ENCODE data around the gene POLA2. TPM values are rescaled to one million over a fixed set of nuclear protein-coding genes. Genes with fewer than 3 reads are reported as not detected.

The POLA2 gene
- total RNA-seq, 4 donors from 2014 or later, result 3.1 to 14.1 (median 10.4) TPM

DNA sequence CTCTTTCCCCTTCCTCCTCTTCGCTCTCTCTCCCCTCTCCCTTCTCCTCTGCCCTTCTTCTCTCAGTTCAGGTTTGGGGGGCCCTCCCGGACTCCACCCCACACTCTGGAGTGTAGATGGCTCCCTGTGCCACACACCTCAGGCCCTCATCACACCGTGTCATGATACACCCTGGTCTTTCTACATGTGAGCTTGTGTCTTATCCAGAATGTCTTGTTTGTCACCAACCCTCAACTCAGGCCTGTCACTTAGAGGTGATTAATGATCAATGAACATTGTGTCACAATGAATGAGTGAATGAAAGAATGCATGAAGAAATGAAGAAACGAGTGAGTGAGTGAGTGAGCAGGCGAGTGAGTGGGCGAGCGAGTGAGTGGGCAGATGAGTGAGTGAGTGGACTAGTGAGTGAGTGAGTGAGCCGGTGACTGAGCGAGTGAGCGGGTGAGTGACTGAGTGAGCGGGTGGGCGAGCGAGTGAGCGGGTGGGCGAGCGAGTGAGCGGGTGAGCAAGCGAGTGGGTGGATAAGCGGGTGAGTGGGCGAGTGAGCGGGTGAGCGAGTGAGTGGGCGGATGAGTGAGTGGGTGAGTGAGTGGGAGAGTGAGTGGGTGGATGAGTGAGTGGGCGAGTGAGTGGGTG lies 46.2 kb upstream of the POLA2 start:
- intact Hi-C loops (cut with DNase I), result no loop called here
- DNase-seq, result no peak
- H3K4me3 ChIP-seq, result no peak overlapping the region
- no peak overlapping the region for H3K27ac ChIP-seq
- H3K4me1 ChIP-seq, result peaks cover 0 to 25% (median 6%) of the 10 kb centered on the region in 3 donors
- TF ChIP-seq, protein P1, sequence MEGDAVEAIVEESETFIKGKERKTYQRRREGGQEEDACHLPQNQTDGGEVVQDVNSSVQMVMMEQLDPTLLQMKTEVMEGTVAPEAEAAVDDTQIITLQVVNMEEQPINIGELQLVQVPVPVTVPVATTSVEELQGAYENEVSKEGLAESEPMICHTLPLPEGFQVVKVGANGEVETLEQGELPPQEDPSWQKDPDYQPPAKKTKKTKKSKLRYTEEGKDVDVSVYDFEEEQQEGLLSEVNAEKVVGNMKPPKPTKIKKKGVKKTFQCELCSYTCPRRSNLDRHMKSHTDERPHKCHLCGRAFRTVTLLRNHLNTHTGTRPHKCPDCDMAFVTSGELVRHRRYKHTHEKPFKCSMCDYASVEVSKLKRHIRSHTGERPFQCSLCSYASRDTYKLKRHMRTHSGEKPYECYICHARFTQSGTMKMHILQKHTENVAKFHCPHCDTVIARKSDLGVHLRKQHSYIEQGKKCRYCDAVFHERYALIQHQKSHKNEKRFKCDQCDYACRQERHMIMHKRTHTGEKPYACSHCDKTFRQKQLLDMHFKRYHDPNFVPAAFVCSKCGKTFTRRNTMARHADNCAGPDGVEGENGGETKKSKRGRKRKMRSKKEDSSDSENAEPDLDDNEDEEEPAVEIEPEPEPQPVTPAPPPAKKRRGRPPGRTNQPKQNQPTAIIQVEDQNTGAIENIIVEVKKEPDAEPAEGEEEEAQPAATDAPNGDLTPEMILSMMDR (IDR thresholded peaks at IDR 0.05), result no peak
- no peak for TF ChIP-seq POLR2A (IDR thresholded peaks at IDR 0.05)
- no peaks in the 10 kb centered on the region for H3K9me3 ChIP-seq
- H3K36me3 ChIP-seq, result peaks cover 15 to 24% (median 19%) of the 10 kb centered on the region in 3 donors
- 87 to 91% methylated on average over 24 of the region's 24 CpGs for WGBS, 2 donors
- H3K27me3 ChIP-seq, result no peaks in the 10 kb centered on the region

DNA sequence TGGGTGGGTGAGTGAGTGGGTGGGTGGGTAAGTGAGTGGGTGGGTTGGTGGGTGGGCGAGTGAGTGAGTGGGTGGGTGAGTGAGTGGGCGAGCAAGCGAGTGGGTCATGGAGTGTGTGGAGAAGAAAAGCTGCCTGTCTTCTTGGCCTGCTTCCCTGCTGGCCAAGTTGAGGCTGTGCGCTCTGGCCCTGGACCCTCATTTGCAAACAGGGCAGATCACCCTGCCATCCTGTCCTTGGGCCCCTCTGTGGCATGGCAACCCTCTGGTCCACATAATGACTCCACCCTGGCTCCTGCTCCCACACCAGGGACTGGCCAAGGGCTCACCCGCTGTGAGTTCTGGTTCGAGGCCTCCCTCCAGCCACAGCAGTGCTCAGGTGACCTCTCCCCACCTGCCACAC lies 44.9 kb upstream of the POLA2 start:
- Histone ChIP-seq H3K27ac (no peak overlapping the region), H3K36me3 (peaks cover 2 to 20% (median 6%) of the 10 kb centered on the region in 3 donors), H3K9me3 (no peaks in the 10 kb centered on the region), H3K4me1 (peaks cover 0 to 25% (median 6%) of the 10 kb centered on the region in 3 donors), H3K4me3 (no peak overlapping the region), H3K27me3 (no peaks in the 10 kb centered on the region)
- intact Hi-C loops (cut with DNase I), result no loop called here
- TF ChIP-seq, protein P1 (IDR thresholded peaks at IDR 0.05), result no peak
- no peak for TF ChIP-seq POLR2A (IDR thresholded peaks at IDR 0.05)
- DNase-seq, result no peak
- WGBS, 2 donors, result 73 to 84% methylated on average over 6 of the region's 6 CpGs

DNA sequence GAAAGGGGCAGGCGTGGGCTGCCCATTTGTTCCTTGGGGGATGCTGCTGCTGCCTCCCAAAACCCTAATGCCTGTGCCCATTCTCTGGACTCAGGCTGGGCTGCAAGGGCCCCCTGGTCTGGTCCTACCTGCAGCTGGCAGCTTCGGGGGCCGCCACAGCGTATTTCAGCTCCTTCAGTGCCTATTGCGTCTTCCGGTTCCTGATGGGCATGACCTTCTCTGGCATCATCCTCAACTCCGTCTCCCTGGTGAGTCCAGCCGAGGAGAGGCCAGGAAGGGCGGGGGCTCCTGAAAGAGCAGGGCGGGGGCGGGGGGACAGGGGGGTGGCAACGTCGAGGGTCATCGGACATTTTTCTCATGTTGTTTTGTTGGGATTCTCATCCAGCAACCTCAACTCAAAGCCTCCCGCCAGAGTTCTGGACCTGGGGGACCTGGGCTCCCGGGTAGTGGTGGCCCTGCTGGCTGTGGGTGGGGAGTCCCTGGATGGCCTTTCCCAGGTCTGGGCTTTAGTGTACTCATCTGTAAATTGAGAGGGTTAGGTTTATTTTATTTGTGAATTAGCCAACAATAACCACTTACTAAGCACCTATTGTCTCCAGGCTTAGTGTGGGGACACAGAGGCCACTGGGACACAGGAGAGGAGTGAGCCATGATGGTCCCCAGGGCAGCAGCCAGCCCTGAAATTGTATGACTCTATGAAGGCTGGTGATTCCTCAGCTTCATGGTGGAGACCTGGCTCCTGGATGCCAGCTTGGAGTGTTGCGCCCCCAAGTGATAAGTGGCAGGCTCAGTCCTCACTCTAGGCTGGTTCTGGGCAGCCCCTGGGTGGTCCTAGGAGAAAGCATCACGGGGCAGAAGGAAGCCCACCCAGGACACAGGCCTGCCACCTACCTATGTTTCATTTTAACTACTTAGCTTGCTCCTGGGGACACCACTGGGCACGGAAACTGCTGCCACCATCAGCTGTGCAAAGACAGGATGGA lies 44.0 kb upstream of the POLA2 start:
- intact Hi-C loops (cut with DNase I), result no loop called here
- no peak for TF ChIP-seq POLR2A (IDR thresholded peaks at IDR 0.05)
- TF ChIP-seq, protein P1 (IDR thresholded peaks at IDR 0.05), result no peak
- 81 to 100% methylated on average over 2 to 15 of the region's 19 CpGs for WGBS, 2 donors

DNA sequence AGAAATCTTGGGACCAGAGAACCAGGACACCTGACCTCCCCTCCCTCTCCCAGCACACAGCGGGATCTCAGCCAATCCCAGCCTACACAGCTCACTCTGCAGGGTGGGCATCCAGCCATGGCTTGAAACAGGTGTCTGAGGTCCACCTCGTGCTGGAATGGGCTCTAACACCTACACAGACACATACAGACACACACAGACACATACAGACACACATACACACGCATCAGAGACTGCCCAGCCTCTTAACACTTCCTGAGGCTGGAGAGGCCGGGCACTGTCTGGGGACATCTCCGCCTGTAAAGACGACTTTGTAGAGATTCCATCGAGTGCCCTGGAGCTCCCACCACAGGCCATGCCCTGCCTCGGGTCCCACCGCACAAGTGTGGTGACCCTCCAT lies 43.3 kb upstream of the POLA2 start:
- intact Hi-C loops (cut with DNase I), result no loop called here
- peaks cover 0 to 21% (median 6%) of the 10 kb centered on the region in 3 donors for H3K4me1 ChIP-seq
- TF ChIP-seq POLR2A (IDR thresholded peaks at IDR 0.05), result no peak
- TF ChIP-seq, protein P1 (IDR thresholded peaks at IDR 0.05), result no peak
- DNase-seq, result no peak
- H3K27ac ChIP-seq, result no peak overlapping the region
- 81 to 84% methylated on average over 9 of the region's 9 CpGs for WGBS, 2 donors
- no peaks in the 10 kb centered on the region for H3K9me3 ChIP-seq
- no peak overlapping the region for H3K4me3 ChIP-seq
- peaks cover 0 to 14% (median 0%) of the 10 kb centered on the region in 3 donors for H3K36me3 ChIP-seq
- H3K27me3 ChIP-seq, result no peaks in the 10 kb centered on the region

More for the DNA sequence above, 44.0 kb upstream of the POLA2 start:
- Histone ChIP-seq H3K27ac (no peak overlapping the region), H3K4me1 (peaks cover 0 to 28% (median 6%) of the 10 kb centered on the region in 3 donors), H3K36me3 (peaks cover 0 to 11% (median 0%) of the 10 kb centered on the region in 3 donors), H3K4me3 (no peak overlapping the region), H3K27me3 (no peaks in the 10 kb centered on the region), H3K9me3 (no peaks in the 10 kb centered on the region)
- DNase-seq, result no peak

DNA sequence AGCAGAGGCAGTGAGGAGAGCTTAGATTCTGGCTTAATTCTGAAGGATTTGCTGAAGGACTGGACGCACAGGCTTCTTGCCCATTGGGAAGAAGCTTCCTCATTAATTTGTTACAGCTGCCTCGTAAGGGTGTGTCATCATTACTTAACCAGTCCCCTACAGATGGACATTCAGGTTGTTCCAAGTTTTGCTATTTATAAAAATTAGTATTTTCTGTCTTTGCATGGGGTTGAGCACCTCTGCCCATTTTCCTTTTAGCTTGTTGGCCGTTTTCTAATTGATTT lies 41.9 kb upstream of the POLA2 start:
- Histone ChIP-seq H3K27ac (no peak overlapping the region), H3K27me3 (no peaks in the 10 kb centered on the region), H3K4me3 (no peak overlapping the region), H3K9me3 (no peaks in the 10 kb centered on the region), H3K4me1 (peaks cover 5 to 20% (median 11%) of the 10 kb centered on the region in 3 donors), H3K36me3 (peaks cover 0 to 17% (median 0%) of the 10 kb centered on the region in 3 donors)
- TF ChIP-seq POLR2A (IDR thresholded peaks at IDR 0.05), result no peak
- TF ChIP-seq, protein P1 (IDR thresholded peaks at IDR 0.05), result no peak
- 54 to 68% methylated on average over 3 of the region's 3 CpGs for WGBS, 2 donors
- intact Hi-C loops (cut with DNase I), result no loop called here
- no peak for DNase-seq

Measured in esophagus squamous epithelium (tissue), 5 donors.